SK-N-SH treated with all-trans-retinoic acid at 6 μM for 48 hours (cell line): ENCODE results near the gene ARHGEF3.
"Not testable (repeated sequence)": the region's sequence is repeated elsewhere in the genome, so short reads cannot be mapped to it uniquely, and the experiment has no call there.

Experiments used
- ATAC-seq: fragments of 200-7000 bp; cut with Tn5 transposase; 3 replicates; pipeline ENCODE4 v1.9.1; 2020; ENCODE audit warnings: mild to moderate bottlenecking, moderate library complexity
- ARNTL ChIP-seq: fragments of 450-650 bp; formaldehyde crosslinking; IDR thresholded peaks from 2 replicates; pipeline ENCODE4 v1.5.0; 2020; ENCODE audit warnings: low read depth, mild to moderate bottlenecking, moderate library complexity, borderline replicate concordance
- BACH2 ChIP-seq: fragments of 250-450 bp; sonication (Bioruptor Pico); IDR thresholded peaks from 2 replicates; pipeline ENCODE4 v1.9.0; 2021; ENCODE audit warnings: mild to moderate bottlenecking, borderline replicate concordance
- CSDC2 ChIP-seq: fragments of 250-450 bp; sonication (Bioruptor Pico); IDR thresholded peaks from 2 replicates; pipeline ENCODE4 v1.5.0; 2020; ENCODE audit warnings: mild to moderate bottlenecking, moderate library complexity
- ESRRG ChIP-seq: fragments of 250-450 bp; sonication (Bioruptor Pico); IDR thresholded peaks from 2 replicates; pipeline ENCODE4 v1.6.1; 2021; ENCODE audit warnings: mild to moderate bottlenecking
- GLIS3 ChIP-seq: fragments of 250-450 bp; sonication (Bioruptor Pico); IDR thresholded peaks from 2 replicates; pipeline ENCODE4 v1.5.0; 2020; ENCODE audit warnings: mild to moderate bottlenecking, moderate library complexity
- OSR1 ChIP-seq: fragments of 250-450 bp; sonication (Bioruptor Pico); IDR thresholded peaks from 2 replicates; pipeline ENCODE4 v1.8.0; 2022; ENCODE audit warnings: moderate library complexity, mild to moderate bottlenecking, inconsistent platforms
- PPARA ChIP-seq: fragments of 250-450 bp; sonication (Bioruptor Pico); IDR thresholded peaks from 2 replicates; pipeline ENCODE4 v1.5.0; 2020; ENCODE audit warnings: mild to moderate bottlenecking, borderline replicate concordance
- RARB ChIP-seq: fragments of 250-450 bp; sonication (Bioruptor Pico); IDR thresholded peaks from 2 replicates; pipeline ENCODE4 v1.8.0; 2021; ENCODE audit warnings: mild to moderate bottlenecking, moderate library complexity
- SNAI2 ChIP-seq: fragments of 250-450 bp; sonication (Bioruptor Pico); IDR thresholded peaks from 2 replicates; pipeline ENCODE4 v1.5.0; 2020; ENCODE audit warnings: mild to moderate bottlenecking, moderate library complexity
- TCF4 ChIP-seq: fragments of 250-450 bp; sonication (Bioruptor Pico); IDR thresholded peaks from 2 replicates; pipeline ENCODE4 v1.8.0; 2021; ENCODE audit warnings: mild to moderate bottlenecking, moderate library complexity, borderline replicate concordance
- TOX ChIP-seq: fragments of 250-450 bp; sonication (Bioruptor Pico); IDR thresholded peaks from 2 replicates; pipeline ENCODE4 v1.8.0; 2021; ENCODE audit warnings: mild to moderate bottlenecking, moderate library complexity, borderline replicate concordance
- ZC3H10 ChIP-seq: fragments of 250-450 bp; sonication (Bioruptor Pico); IDR thresholded peaks from 2 replicates; pipeline ENCODE4 v1.5.1; 2021; ENCODE audit warnings: mild to moderate bottlenecking, moderate library complexity
- ZFP30 ChIP-seq: fragments of 450-650 bp; formaldehyde crosslinking; IDR thresholded peaks from 2 replicates; pipeline ENCODE4 v1.5.0; 2022; ENCODE audit warnings: mild to moderate bottlenecking, moderate library complexity
- ZNF565 ChIP-seq: fragments of 450-650 bp; formaldehyde crosslinking; conservative IDR thresholded peaks from 2 replicates; pipeline ENCODE4 v1.5.0; 2020; ENCODE audit warnings: low read depth, mild to moderate bottlenecking, moderate library complexity
- ZNF70 ChIP-seq: fragments of 450-650 bp; formaldehyde crosslinking; IDR thresholded peaks from 2 replicates; pipeline ENCODE4 v1.5.0; 2020; ENCODE audit warnings: mild to moderate bottlenecking, moderate library complexity
- TF ChIP-seq, protein P1 (sequence below): fragments of 250-450 bp; sonication (Bioruptor Pico); IDR thresholded peaks from 2 replicates; pipeline ENCODE4 v1.8.0; 2020; ENCODE audit warnings: mild to moderate bottlenecking, moderate library complexity, borderline replicate concordance
- TF ChIP-seq, protein P2 (sequence below): fragments of 250-450 bp; sonication (Bioruptor Pico); IDR thresholded peaks from 2 replicates; pipeline ENCODE4 v1.5.0; 2020; ENCODE audit warnings: mild to moderate bottlenecking, moderate library complexity
- TF ChIP-seq, protein P3 (sequence below): fragments of 250-450 bp; sonication (Bioruptor Pico); IDR thresholded peaks from 2 replicates; pipeline ENCODE4 v1.5.1; 2021; ENCODE audit warnings: mild to moderate bottlenecking, moderate library complexity
- TF ChIP-seq, protein P4 (sequence below): fragments of 250-450 bp; sonication (Bioruptor Pico); IDR thresholded peaks from 2 replicates; pipeline ENCODE4 v1.8.0; 2021; ENCODE audit warnings: low read depth, mild to moderate bottlenecking, moderate library complexity, borderline replicate concordance

Gene ARHGEF3

DNA sequence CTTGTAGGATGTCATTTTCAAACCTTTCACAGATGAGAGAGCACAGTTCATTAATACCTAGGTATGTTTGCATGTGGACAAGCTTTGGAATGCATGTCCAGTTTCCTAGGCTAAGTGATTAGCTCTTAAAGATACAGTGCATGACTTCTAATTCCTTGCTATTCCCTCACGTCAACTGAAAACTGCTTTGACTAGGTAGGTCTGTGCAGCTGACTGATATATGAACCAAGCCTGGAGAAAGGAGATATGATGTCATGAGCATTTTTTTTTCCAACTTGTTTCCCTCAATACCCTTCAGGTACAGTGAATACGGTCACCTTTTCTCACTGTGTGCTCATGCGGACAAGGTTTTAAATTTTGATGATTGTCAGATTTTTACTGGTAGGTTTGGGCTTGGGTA, 77.1 kb downstream of the ARHGEF3 start:
- ATAC-seq = no peak
- TF ChIP-seq GLIS3 (CRISPR knock-in tag) = no peak
- no peak for TF ChIP-seq ZFP30 (CRISPR knock-in tag)
- TF ChIP-seq ESRRG = no peak

DNA sequence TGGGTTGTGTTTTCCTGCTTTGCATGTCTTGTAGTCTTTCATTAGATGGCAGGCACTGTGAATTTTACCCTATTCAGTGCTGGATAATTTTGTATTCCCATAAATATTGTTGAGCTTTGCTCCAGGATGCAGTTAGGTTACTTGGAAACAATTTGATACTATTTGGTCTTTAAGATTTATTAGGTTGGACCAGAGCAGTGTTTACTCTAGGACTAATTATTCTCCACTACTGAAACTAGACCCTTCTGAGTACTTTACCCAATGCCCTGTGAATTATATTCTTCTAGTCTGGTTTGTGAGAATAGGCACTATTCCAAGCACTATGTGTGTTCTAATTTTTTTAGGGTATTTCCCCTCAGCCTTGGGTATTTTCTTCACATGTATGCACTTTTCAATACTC, 80.9 kb downstream of the ARHGEF3 start:
- no peak for ATAC-seq
- TF ChIP-seq TCF4 (CRISPR knock-in tag) (no peak), ZNF70 (no peak), ESRRG (no peak), ZFP30 (CRISPR knock-in tag) (no peak), RARB (no peak), TOX (no peak), ZC3H10 (CRISPR knock-in tag) (no peak), CSDC2 (CRISPR knock-in tag) (no peak), SNAI2 (no peak), PPARA (no peak), ZNF565 (no peak)
- TF ChIP-seq, protein P1, sequence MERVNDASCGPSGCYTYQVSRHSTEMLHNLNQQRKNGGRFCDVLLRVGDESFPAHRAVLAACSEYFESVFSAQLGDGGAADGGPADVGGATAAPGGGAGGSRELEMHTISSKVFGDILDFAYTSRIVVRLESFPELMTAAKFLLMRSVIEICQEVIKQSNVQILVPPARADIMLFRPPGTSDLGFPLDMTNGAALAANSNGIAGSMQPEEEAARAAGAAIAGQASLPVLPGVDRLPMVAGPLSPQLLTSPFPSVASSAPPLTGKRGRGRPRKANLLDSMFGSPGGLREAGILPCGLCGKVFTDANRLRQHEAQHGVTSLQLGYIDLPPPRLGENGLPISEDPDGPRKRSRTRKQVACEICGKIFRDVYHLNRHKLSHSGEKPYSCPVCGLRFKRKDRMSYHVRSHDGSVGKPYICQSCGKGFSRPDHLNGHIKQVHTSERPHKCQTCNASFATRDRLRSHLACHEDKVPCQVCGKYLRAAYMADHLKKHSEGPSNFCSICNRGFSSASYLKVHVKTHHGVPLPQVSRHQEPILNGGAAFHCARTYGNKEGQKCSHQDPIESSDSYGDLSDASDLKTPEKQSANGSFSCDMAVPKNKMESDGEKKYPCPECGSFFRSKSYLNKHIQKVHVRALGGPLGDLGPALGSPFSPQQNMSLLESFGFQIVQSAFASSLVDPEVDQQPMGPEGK (CRISPR knock-in tag) = no peak
- TF ChIP-seq, protein P2, sequence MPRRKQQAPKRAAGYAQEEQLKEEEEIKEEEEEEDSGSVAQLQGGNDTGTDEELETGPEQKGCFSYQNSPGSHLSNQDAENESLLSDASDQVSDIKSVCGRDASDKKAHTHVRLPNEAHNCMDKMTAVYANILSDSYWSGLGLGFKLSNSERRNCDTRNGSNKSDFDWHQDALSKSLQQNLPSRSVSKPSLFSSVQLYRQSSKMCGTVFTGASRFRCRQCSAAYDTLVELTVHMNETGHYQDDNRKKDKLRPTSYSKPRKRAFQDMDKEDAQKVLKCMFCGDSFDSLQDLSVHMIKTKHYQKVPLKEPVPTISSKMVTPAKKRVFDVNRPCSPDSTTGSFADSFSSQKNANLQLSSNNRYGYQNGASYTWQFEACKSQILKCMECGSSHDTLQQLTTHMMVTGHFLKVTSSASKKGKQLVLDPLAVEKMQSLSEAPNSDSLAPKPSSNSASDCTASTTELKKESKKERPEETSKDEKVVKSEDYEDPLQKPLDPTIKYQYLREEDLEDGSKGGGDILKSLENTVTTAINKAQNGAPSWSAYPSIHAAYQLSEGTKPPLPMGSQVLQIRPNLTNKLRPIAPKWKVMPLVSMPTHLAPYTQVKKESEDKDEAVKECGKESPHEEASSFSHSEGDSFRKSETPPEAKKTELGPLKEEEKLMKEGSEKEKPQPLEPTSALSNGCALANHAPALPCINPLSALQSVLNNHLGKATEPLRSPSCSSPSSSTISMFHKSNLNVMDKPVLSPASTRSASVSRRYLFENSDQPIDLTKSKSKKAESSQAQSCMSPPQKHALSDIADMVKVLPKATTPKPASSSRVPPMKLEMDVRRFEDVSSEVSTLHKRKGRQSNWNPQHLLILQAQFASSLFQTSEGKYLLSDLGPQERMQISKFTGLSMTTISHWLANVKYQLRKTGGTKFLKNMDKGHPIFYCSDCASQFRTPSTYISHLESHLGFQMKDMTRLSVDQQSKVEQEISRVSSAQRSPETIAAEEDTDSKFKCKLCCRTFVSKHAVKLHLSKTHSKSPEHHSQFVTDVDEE (CRISPR knock-in tag) = no peak
- TF ChIP-seq, protein P3, sequence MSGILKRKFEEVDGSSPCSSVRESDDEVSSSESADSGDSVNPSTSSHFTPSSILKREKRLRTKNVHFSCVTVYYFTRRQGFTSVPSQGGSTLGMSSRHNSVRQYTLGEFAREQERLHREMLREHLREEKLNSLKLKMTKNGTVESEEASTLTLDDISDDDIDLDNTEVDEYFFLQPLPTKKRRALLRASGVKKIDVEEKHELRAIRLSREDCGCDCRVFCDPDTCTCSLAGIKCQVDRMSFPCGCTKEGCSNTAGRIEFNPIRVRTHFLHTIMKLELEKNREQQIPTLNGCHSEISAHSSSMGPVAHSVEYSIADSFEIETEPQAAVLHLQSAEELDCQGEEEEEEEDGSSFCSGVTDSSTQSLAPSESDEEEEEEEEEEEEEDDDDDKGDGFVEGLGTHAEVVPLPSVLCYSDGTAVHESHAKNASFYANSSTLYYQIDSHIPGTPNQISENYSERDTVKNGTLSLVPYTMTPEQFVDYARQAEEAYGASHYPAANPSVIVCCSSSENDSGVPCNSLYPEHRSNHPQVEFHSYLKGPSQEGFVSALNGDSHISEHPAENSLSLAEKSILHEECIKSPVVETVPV = no peak

DNA sequence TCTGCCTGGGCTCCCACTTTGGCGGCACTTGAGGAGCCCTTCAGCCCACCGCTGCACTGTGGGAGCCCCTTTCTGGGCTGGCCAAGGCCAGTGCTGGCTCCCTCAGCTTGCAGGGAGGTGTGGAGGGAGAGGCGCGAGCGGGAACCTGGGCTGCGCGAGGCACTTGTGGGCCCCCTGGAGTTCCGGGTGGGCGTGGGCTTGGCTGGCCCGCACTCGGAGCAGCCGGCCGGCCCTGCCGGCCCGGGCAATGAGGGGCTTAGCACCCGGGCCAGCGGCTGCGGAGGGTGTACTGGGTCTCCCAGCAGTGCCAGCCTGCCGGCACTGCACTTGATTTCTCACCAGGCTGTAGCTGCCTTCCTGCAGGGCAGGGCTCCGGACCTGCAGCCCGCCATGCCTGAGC, 82.9 kb downstream of the ARHGEF3 start:
- not testable (repeated sequence) for ATAC-seq

DNA sequence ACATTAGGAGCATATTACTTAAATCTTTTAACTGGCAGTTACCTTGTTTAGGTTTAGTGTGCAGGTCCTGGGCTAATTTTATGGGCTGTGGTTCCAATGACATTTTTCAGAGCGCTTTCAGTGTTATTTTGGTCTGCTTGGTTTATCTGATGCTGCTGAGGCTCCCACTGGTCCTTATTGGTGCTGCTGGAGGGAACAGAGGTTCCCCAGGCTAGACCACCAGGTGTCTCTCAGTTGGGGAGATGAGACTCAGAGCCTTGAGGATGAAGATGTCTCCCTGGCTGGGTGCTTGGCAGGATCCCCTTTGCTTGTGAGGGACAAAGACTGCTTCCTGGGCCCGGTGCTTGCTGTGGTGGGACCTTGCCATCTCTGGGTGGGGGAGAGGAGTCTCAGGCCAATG, 90.4 kb downstream of the ARHGEF3 start:
- ATAC-seq = no peak
- no peak for TF ChIP-seq RARB
- no peak for TF ChIP-seq ARNTL
- no peak for TF ChIP-seq ZFP30 (CRISPR knock-in tag)
- TF ChIP-seq ZNF70 = no peak

DNA sequence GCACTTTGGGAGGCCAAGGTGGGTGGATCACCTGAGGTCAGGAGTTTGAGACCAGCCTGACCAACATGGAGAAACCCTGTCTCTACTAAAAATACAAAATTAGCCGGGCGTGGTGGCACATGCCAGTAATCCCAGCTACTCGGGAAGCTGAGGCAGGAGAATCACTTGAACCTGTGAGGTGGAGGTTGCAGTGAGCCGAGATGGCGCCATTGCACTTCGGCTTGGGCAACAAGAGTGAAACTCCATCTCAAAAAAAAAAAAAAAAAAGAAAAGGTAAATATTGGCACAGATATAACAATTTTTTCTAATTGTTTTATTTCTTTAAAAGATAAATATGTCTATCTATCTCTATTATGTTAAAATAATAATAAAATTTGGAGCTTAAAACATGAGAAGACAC, 94.3 kb downstream of the ARHGEF3 start:
- ATAC-seq = not testable (repeated sequence)

DNA sequence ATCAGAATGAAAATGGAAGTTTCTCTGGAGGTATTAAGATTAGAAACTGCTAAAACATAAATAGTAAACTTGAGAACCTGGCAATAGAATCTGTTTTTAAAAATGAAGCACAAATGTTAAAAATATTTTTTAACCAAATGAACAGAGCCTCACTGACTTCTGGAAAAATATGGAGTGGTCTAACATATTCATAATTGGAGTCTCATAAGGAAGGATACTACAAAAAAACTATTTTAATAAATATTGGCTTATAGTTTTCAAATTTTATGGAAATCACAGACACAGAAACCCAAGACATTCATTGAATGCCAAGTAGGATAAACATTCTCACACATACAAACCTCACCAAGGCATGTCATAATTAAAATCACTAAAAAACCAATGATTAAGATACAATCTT, 95.1 kb downstream of the ARHGEF3 start:
- no peak for ATAC-seq

More for the DNA sequence above, 95.1 kb downstream of the ARHGEF3 start:
- TF ChIP-seq BACH2 (CRISPR knock-in tag) (no peak), ZC3H10 (CRISPR knock-in tag) (no peak), TCF4 (CRISPR knock-in tag) (no peak), ESRRG (no peak), ARNTL (no peak), RARB (no peak), TOX (no peak), ZNF70 (no peak), OSR1 (CRISPR knock-in tag) (no peak)
- TF ChIP-seq, protein P4, sequence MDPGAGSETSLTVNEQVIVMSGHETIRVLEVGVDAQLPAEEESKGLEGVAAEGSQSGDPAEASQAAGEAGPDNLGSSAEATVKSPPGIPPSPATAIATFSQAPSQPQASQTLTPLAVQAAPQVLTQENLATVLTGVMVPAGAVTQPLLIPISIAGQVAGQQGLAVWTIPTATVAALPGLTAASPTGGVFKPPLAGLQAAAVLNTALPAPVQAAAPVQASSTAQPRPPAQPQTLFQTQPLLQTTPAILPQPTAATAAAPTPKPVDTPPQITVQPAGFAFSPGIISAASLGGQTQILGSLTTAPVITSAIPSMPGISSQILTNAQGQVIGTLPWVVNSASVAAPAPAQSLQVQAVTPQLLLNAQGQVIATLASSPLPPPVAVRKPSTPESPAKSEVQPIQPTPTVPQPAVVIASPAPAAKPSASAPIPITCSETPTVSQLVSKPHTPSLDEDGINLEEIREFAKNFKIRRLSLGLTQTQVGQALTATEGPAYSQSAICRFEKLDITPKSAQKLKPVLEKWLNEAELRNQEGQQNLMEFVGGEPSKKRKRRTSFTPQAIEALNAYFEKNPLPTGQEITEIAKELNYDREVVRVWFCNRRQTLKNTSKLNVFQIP (CRISPR knock-in tag) = no peak
- TF ChIP-seq, protein P1 (CRISPR knock-in tag) = no peak
- TF ChIP-seq, protein P3 = no peak
